HG02970 (cell line): ENCODE results near the gene NCAPG2.
A peak's percentile ranks its signal among the peaks of the same experiment; 100 is the strongest.

Experiments used
- ATAC-seq: cut with Tn5 transposase; IDR thresholded peaks from one replicate; pipeline ENCODE4 v1.9.1; 2021; ENCODE audit warnings: mild to moderate bottlenecking, moderate library complexity, moderate number of reproducible peaks; ENCODE audit not compliant: unreplicated experiment, low FRiP score

The NCAPG2 gene

GRCh38 chr7:158606129-158606528, 98.5 kb downstream of the NCAPG2 start:
- no peak for ATAC-seq

- ATAC-seq, result no peak
Observed at GRCh38 chr7:158603773-158604755, 100.5 kb downstream of the NCAPG2 start.

GRCh38 chr7:158602905-158603772, 101.5 kb downstream of the NCAPG2 start:
- peak; percentile 60 for ATAC-seq

- no peak for ATAC-seq
Observed at GRCh38 chr7:158602041-158602440, 102.6 kb downstream of the NCAPG2 start.

GRCh38 chr7:158601090-158601489, 103.5 kb downstream of the NCAPG2 start:
- ATAC-seq, result no peak

GRCh38 chr7:158596745-158597144, 107.9 kb downstream of the NCAPG2 start:
- no peak for ATAC-seq

GRCh38 chr7:158596309-158596708, 108.3 kb downstream of the NCAPG2 start:
- ATAC-seq, result no peak

- no peak for ATAC-seq
Observed at GRCh38 chr7:158595068-158595467, 109.5 kb downstream of the NCAPG2 start.

- ATAC-seq, result no peak
Observed at GRCh38 chr7:158592541-158592940, 112.1 kb downstream of the NCAPG2 start.

- ATAC-seq, result no peak
Observed at GRCh38 chr7:158591944-158592343, 112.7 kb downstream of the NCAPG2 start.

- ATAC-seq, result no peak
Observed at GRCh38 chr7:158590181-158590530, 114.4 kb downstream of the NCAPG2 start.

GRCh38 chr7:158589653-158590052, 115.0 kb downstream of the NCAPG2 start:
- no peak for ATAC-seq

GRCh38 chr7:158588878-158589442, 115.6 kb downstream of the NCAPG2 start:
- ATAC-seq, result no peak

GRCh38 chr7:158588085-158588877, 116.3 kb downstream of the NCAPG2 start:
- no peak for ATAC-seq

GRCh38 chr7:158587162-158588084, 117.2 kb downstream of the NCAPG2 start, which contains the start of gene PTPRN2:
TSS of gene PTPRN2 (minus strand) at chr7:158587823.
- peak; percentile 59 for ATAC-seq

- no peak for ATAC-seq
Observed at GRCh38 chr7:158586499-158587161, 118.0 kb downstream of the NCAPG2 start.

- no peak for ATAC-seq
Observed at GRCh38 chr7:158585721-158586498, 118.7 kb downstream of the NCAPG2 start.

GRCh38 chr7:158584407-158584806, 120.2 kb downstream of the NCAPG2 start:
- no peak for ATAC-seq
